Measurements from ENCODE around the gene KCTD3.

DNA sequence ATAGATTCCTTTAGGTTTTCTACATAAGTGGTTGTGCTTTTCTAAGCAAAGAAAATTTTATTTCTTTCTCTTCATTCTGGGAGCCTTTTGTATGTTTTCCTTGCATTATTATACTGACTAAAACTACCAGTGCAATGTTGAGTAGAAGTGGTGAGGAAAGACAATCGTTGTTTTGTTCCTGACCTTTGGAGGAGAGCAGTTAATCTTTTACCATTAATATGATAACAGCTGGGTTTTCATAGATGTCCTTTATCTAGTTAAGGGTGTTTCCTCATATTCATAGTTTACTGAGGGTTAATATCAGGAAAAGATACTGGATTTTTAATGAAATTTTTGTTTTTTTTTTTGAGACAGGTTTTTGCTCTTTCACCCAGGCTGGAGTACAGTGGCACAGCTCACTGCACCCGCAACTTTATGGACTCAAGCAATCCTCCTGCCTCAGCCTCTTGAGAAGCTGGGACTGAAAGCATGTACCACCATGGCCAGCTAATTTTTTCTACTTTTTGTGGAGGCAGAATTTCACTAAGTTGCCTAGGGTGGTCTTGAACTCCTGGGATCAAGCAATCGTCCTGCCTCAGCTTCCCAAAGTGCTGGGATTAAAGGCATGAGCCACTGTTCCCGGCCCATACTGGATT lies 9.0 kb upstream of the KCTD3 start:
- TF ChIP-seq, protein P1, sequence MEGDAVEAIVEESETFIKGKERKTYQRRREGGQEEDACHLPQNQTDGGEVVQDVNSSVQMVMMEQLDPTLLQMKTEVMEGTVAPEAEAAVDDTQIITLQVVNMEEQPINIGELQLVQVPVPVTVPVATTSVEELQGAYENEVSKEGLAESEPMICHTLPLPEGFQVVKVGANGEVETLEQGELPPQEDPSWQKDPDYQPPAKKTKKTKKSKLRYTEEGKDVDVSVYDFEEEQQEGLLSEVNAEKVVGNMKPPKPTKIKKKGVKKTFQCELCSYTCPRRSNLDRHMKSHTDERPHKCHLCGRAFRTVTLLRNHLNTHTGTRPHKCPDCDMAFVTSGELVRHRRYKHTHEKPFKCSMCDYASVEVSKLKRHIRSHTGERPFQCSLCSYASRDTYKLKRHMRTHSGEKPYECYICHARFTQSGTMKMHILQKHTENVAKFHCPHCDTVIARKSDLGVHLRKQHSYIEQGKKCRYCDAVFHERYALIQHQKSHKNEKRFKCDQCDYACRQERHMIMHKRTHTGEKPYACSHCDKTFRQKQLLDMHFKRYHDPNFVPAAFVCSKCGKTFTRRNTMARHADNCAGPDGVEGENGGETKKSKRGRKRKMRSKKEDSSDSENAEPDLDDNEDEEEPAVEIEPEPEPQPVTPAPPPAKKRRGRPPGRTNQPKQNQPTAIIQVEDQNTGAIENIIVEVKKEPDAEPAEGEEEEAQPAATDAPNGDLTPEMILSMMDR (IDR thresholded peaks at IDR 0.05): no peak
- TF ChIP-seq POLR2AphosphoS5 (IDR thresholded peaks at IDR 0.05) (no peak), EP300 (IDR thresholded peaks at IDR 0.05; ENCODE audit: low read depth) (no peak)
